GM23338 (cell line): Measurements from ENCODE around the gene NR1D1. TPM values are rescaled to one million over a fixed set of nuclear protein-coding genes. Genes with fewer than 3 reads are reported as not detected.

Experiments used
- ATAC-seq: fragments of 200-7000 bp; cut with Tn5 transposase; 3 replicates; pipeline ENCODE4 v1.9.1; 2020
- DNase-seq: peaks from one replicate; pipeline ENCODE4 v3.0.0-alpha.2; 2015; ENCODE audit warnings: low spot score
- H2AFZ ChIP-seq: fragments of 200-600 bp; sonication (generic); 2 replicates; pipeline ENCODE4 v1.8.0; 2016; ENCODE audit warnings: antibody characterized with exemption, mild to moderate bottlenecking, moderate library complexity
- H3F3A ChIP-seq: fragments of 200-600 bp; sonication (generic); replicated peaks from 2 replicates; pipeline ENCODE4 v1.8.0; 2017; ENCODE audit warnings: antibody characterized with exemption, mixed run types, low read depth
- H3K27ac ChIP-seq: fragments of 200-600 bp; sonication (generic); 2 replicates; pipeline ENCODE4 v1.6.1; 2016; ENCODE audit warnings: low read depth
- H3K27me3 ChIP-seq: fragments of 200-600 bp; sonication (generic); 2 replicates; pipeline ENCODE4 v1.8.0; 2016; ENCODE audit warnings: mild to moderate bottlenecking, mixed run types, moderate library complexity; ENCODE audit not compliant: insufficient read depth
- H3K36me3 ChIP-seq: fragments of 200-600 bp; sonication (generic); 2 replicates; pipeline ENCODE4 v1.8.0; 2016; ENCODE audit warnings: mild to moderate bottlenecking; ENCODE audit not compliant: insufficient read depth
- H3K4me1 ChIP-seq: fragments of 200-600 bp; sonication (generic); 2 replicates; pipeline ENCODE4 v1.8.0; 2016; ENCODE audit warnings: mild to moderate bottlenecking, moderate library complexity; ENCODE audit not compliant: insufficient read depth
- H3K4me2 ChIP-seq: fragments of 200-600 bp; sonication (generic); 2 replicates; pipeline ENCODE4 v1.7.1; 2017; ENCODE audit warnings: mixed run types
- H3K4me3 ChIP-seq: fragments of 200-600 bp; sonication (generic); 2 replicates; pipeline ENCODE4 v1.6.1; 2016; ENCODE audit warnings: mixed run types
- H3K79me2 ChIP-seq: fragments of 200-600 bp; sonication (generic); replicated peaks from 2 replicates; pipeline ENCODE4 v1.8.0; 2017; ENCODE audit warnings: mild to moderate bottlenecking; ENCODE audit not compliant: insufficient read depth
- H3K9me2 ChIP-seq: fragments of 200-600 bp; sonication (generic); 2 replicates; pipeline ENCODE4 v1.8.0; 2017; ENCODE audit not compliant: insufficient read depth
- H4K20me1 ChIP-seq: fragments of 200-600 bp; sonication (generic); replicated peaks from 2 replicates; pipeline ENCODE4 v1.8.0; 2017; ENCODE audit warnings: mild to moderate bottlenecking; ENCODE audit not compliant: insufficient read depth
- H3K27ac Mint-ChIP-seq: 2 replicates; pipeline ENCODE4 v1.8.0; 2020; ENCODE audit warnings: inconsistent platforms, mild to moderate bottlenecking, moderate library complexity, mixed read lengths
- H3K27me3 Mint-ChIP-seq: 3 replicates; pipeline ENCODE4 v1.8.0; 2022; ENCODE audit warnings: low read depth, mild to moderate bottlenecking, moderate library complexity, mixed read lengths, inconsistent platforms; ENCODE audit not compliant: insufficient read depth, poor library complexity
- H3K36me3 Mint-ChIP-seq: 3 replicates; pipeline ENCODE4 v1.8.0; 2021; ENCODE audit warnings: low read depth, mild to moderate bottlenecking, inconsistent platforms, moderate library complexity, mixed read lengths
- H3K4me1 Mint-ChIP-seq: 3 replicates; pipeline ENCODE4 v1.8.0; 2020; ENCODE audit warnings: mild to moderate bottlenecking, inconsistent platforms, mixed read lengths
- H3K4me3 Mint-ChIP-seq: 3 replicates; pipeline ENCODE4 v1.8.0; 2021; ENCODE audit warnings: moderate library complexity, mild to moderate bottlenecking, inconsistent platforms, mixed read lengths
- H3K9me3 Mint-ChIP-seq: 3 replicates; pipeline ENCODE4 v1.8.0; 2020; ENCODE audit warnings: moderate library complexity, mild to moderate bottlenecking, inconsistent platforms, mixed read lengths
- CREB1 ChIP-seq: fragments of 250-450 bp; sonication (Bioruptor Pico); IDR thresholded peaks from 2 replicates; pipeline ENCODE4 v1.5.0; 2020; ENCODE audit warnings: low read depth, mild to moderate bottlenecking, moderate library complexity
- CTCF ChIP-seq, 2 experiments: fragments of 200-600 bp in 1 of 2; sonication (generic) in 1 of 2; conservative IDR thresholded peaks; 2 replicates each; pipeline versions ENCODE4 v1.5.1 to v1.6.1; 2016 to 2017; ENCODE audit warnings: antibody characterized with exemption in 2 of 2, low read depth in 2 of 2, mild to moderate bottlenecking in 2 of 2, moderate library complexity in 1 of 2
- ETS1 ChIP-seq: IDR thresholded peaks from 2 replicates; pipeline ENCODE4 v1.6.1; 2016; ENCODE audit warnings: antibody characterized with exemption
- EZH2 ChIP-seq: fragments of 200-600 bp; sonication (generic); IDR thresholded peaks from one replicate; pipeline ENCODE4 v1.8.0; 2017; ENCODE audit warnings: antibody characterized with exemption, mild to moderate bottlenecking, low read depth; ENCODE audit not compliant: unreplicated experiment
- EZH2phosphoT487 ChIP-seq: fragments of 200-600 bp; sonication (generic); IDR thresholded peaks from one replicate; pipeline ENCODE4 v1.8.1; 2018; ENCODE audit warnings: antibody characterized with exemption; ENCODE audit not compliant: unreplicated experiment
- JUNB ChIP-seq: IDR thresholded peaks from one replicate; pipeline ENCODE4 v1.6.1; 2016; ENCODE audit warnings: antibody characterized with exemption; ENCODE audit not compliant: unreplicated experiment
- NANOG ChIP-seq: IDR thresholded peaks from 2 replicates; pipeline ENCODE4 v1.6.1; 2016; ENCODE audit warnings: antibody characterized with exemption, borderline replicate concordance
- POLR2AphosphoS5 ChIP-seq: IDR thresholded peaks from 2 replicates; pipeline ENCODE4 v1.6.1; 2016; ENCODE audit warnings: antibody characterized with exemption, low read depth
- REST ChIP-seq: IDR thresholded peaks from one replicate; pipeline ENCODE4 v1.6.1; 2018; ENCODE audit warnings: antibody characterized with exemption; ENCODE audit not compliant: unreplicated experiment
- STAT1 ChIP-seq: IDR thresholded peaks from one replicate; pipeline ENCODE4 v1.6.1; 2016; ENCODE audit warnings: antibody characterized with exemption; ENCODE audit not compliant: unreplicated experiment
- ZNF114 ChIP-seq: fragments of 250-450 bp; sonication (Bioruptor Pico); IDR thresholded peaks from 2 replicates; pipeline ENCODE4 v1.5.0; 2020; ENCODE audit warnings: mild to moderate bottlenecking, moderate library complexity
- ZNF331 ChIP-seq: fragments of 250-450 bp; sonication (Bioruptor Pico); IDR thresholded peaks from 2 replicates; pipeline ENCODE4 v1.5.0; 2020; ENCODE audit warnings: low read depth, mild to moderate bottlenecking, moderate library complexity
- polyA plus RNA-seq: library from polyadenylated mRNA; unstranded; fragments of >200 nt; fragmentation: Nextera tagmentation; extraction: Ambion mirVana; gene quantifications from 2 replicates; pipeline ENCODE4 v1.2.1, GENCODE V29; 2016
- total RNA-seq: library from RNA; depleted of rRNA; stranded (reverse); fragments of >200 nt; shearing (Covaris generic); gene quantifications from 2 replicates; pipeline ENCODE4 v1.2.3, GENCODE V29; 2014

NR1D1 gene
- total and polyA plus RNA-seq, 2 experiments from 2014 or later: 3.3 to 4.2 TPM

- TF ChIP-seq NANOG (no peak), CREB1 (no peak), EZH2phosphoT487 (no peak), ZNF331 (CRISPR knock-in tag) (no peak), REST (no peak), POLR2AphosphoS5 (no peak), EZH2 (no peak), ETS1 (no peak), CTCF (conservative IDR thresholded peaks at IDR 0.05; ENCODE audit: low read depth in 2 of 2) (no peak), ZNF114 (CRISPR knock-in tag) (no peak)
Measured at GRCh38 chr17:40071313-40072039, 28.9 kb downstream of the NR1D1 start (continued).

GRCh38 chr17:40070709-40071312 lies 29.6 kb downstream of the NR1D1 start:
- Histone ChIP-seq H3K27me3 (no peaks in the 10 kb centered on the region), H3F3A (0 out of 2 replicates have a peak, but pooled peaks cover 16% of the 10 kb centered on the region), H3K4me2 (peak overlapping the region; percentile 82), H3K4me1 (peaks cover 65% of the 10 kb centered on the region), H3K4me3 (0 out of 2 replicates have a peak overlapping the region, but pooled peaks have one; percentile 39), H3K36me3 (no peaks in the 10 kb centered on the region), H4K20me1 (no peaks in the 10 kb centered on the region), H2AFZ (no peak overlapping the region), H3K9me2 (no peaks in the 10 kb centered on the region), H3K27ac (no peak overlapping the region; the same call in 1 of the 2 replicates), H3K79me2 (peaks cover 7% of the 10 kb centered on the region; the same call in 1 of the 2 replicates)
- DNase-seq: no peak
- H3K4me3 Mint-ChIP-seq: 0 out of 3 replicates have a peak overlapping the region, but pooled peaks have one; percentile 10
- no peak overlapping the region; the same call in 1 of the 2 replicates for H3K27ac Mint-ChIP-seq
- peaks cover 80% of the 10 kb centered on the region for H3K4me1 Mint-ChIP-seq
- H3K27me3 Mint-ChIP-seq: peaks cover 28% of the 10 kb centered on the region
- H3K36me3 Mint-ChIP-seq: no peaks in the 10 kb centered on the region
- no peaks in the 10 kb centered on the region for H3K9me3 Mint-ChIP-seq
- no peak for ATAC-seq
- no peak for TF ChIP-seq ETS1
- TF ChIP-seq STAT1: no peak
- no peak for TF ChIP-seq NANOG
- no peak for TF ChIP-seq CREB1
- no peak for TF ChIP-seq EZH2
- no peak for TF ChIP-seq POLR2AphosphoS5
- TF ChIP-seq ZNF331 (CRISPR knock-in tag): no peak
- no peak for TF ChIP-seq JUNB
